Upper lobe of right lung (tissue), 1 donor: ENCODE data around the gene B3GNT9. TPM values are rescaled to one million over a fixed set of nuclear protein-coding genes. Genes with fewer than 3 reads are reported as not detected.

Experiments
- ATAC-seq: fragments of 200-7000 bp; cut with Tn5 transposase; one replicate; pipeline ENCODE4 v1.9.1; 2020; ENCODE audit warnings: mild to moderate bottlenecking, moderate library complexity
- DNase-seq: peaks from one replicate; pipeline ENCODE4 v3.0.0-alpha.2; 2020
- H3K27ac ChIP-seq: fragments of 200-600 bp; one replicate; pipeline ENCODE4 v1.8.0; 2022
- H3K27me3 ChIP-seq: fragments of 200-600 bp; one replicate; pipeline ENCODE4 v1.8.0; 2022; ENCODE audit warnings: mild to moderate bottlenecking
- H3K36me3 ChIP-seq: fragments of 200-600 bp; one replicate; pipeline ENCODE4 v1.8.0; 2022
- H3K4me1 ChIP-seq: fragments of 200-600 bp; one replicate; pipeline ENCODE4 v1.8.0; 2022
- H3K4me3 ChIP-seq: fragments of 200-600 bp; one replicate; pipeline ENCODE4 v1.8.0; 2022; ENCODE audit warnings: mild to moderate bottlenecking
- H3K9me3 ChIP-seq: fragments of 200-600 bp; one replicate; pipeline ENCODE4 v1.8.0; 2022
- CTCF ChIP-seq: fragments of 200-600 bp; IDR thresholded peaks from one replicate; pipeline ENCODE4 v1.8.0; 2022; ENCODE audit warnings: antibody characterized with exemption
- intact Hi-C: fragments of 100-400 bp; cut with DNase I; formaldehyde crosslinking; loops from one replicate; pipeline ENCODE4 v1.11.0; 2022
- total RNA-seq: library from RNA; stranded (reverse); fragmentation: NEBNext Ultra II Directional; extraction: Animal tissue kit (Norgen Biotek cat#: 25700); gene quantifications from one replicate; pipeline ENCODE4 v1.2.1, GENCODE V29; 2021
- donor health status: DM: no; HTN: yes; CAD: no; lungs with severe emphysema.

Gene B3GNT9
- total RNA-seq, 1 donor from 2014 or later = 19.3 TPM

GRCh38 chr16:67149276-67150046 lies 1.3 kb downstream of the B3GNT9 start:
- Histone ChIP-seq H3K4me3 (peak overlapping the region; percentile 75), H3K27me3 (no peaks in the 10 kb centered on the region), H3K36me3 (peaks cover 41% of the 10 kb centered on the region), H3K9me3 (no peaks in the 10 kb centered on the region), H3K4me1 (peaks cover 7% of the 10 kb centered on the region), H3K27ac (no peak overlapping the region)
- ATAC-seq (no peak), DNase-seq (no peak)
- intact Hi-C loops = loop anchor here (10.0 kb wide), 1 partner anchor 175 kb away; no protein-coding TSS in a partner anchor
- TF ChIP-seq CTCF = no peak

GRCh38 chr16:67148656-67149275 lies 2.0 kb downstream of the B3GNT9 start:
- DNase-seq (no peak), ATAC-seq (no peak)
- intact Hi-C loops = no loop called here
- H3K36me3 ChIP-seq = peaks cover 47% of the 10 kb centered on the region
- peaks cover 7% of the 10 kb centered on the region for H3K4me1 ChIP-seq
- no peaks in the 10 kb centered on the region for H3K9me3 ChIP-seq
- H3K27me3 ChIP-seq = no peaks in the 10 kb centered on the region
- H3K4me3 ChIP-seq = no peak overlapping the region
- no peak for TF ChIP-seq CTCF
- no peak overlapping the region for H3K27ac ChIP-seq

- no peak for TF ChIP-seq CTCF
- Histone ChIP-seq H3K9me3 (no peaks in the 10 kb centered on the region), H3K36me3 (peaks cover 53% of the 10 kb centered on the region), H3K4me3 (no peak overlapping the region), H3K4me1 (peaks cover 7% of the 10 kb centered on the region), H3K27me3 (no peaks in the 10 kb centered on the region), H3K27ac (no peak overlapping the region)
- ATAC-seq = no peak
- intact Hi-C loops = no loop called here
- DNase-seq = no peak
Measured at GRCh38 chr16:67148221-67148620, 2.6 kb downstream of the B3GNT9 start.

- Histone ChIP-seq H3K27me3 (no peaks in the 10 kb centered on the region), H3K36me3 (peaks cover 59% of the 10 kb centered on the region), H3K4me1 (peaks cover 7% of the 10 kb centered on the region), H3K4me3 (no peak overlapping the region), H3K27ac (no peak overlapping the region), H3K9me3 (no peaks in the 10 kb centered on the region)
- intact Hi-C loops = no loop called here
- no peak for TF ChIP-seq CTCF
- ATAC-seq = no peak
- DNase-seq = no peak
Measured at GRCh38 chr16:67147437-67148140, 3.2 kb downstream of the B3GNT9 start.

- ATAC-seq (no peak), DNase-seq (no peak)
- H3K27me3 ChIP-seq = no peaks in the 10 kb centered on the region
- H3K27ac ChIP-seq = no peak overlapping the region
- no peaks in the 10 kb centered on the region for H3K9me3 ChIP-seq
- intact Hi-C loops = no loop called here
- no peak for TF ChIP-seq CTCF
- H3K4me1 ChIP-seq = peaks cover 7% of the 10 kb centered on the region
- peaks cover 68% of the 10 kb centered on the region for H3K36me3 ChIP-seq
- H3K4me3 ChIP-seq = no peak overlapping the region
Measured at GRCh38 chr16:67146523-67147357, 4.1 kb downstream of the B3GNT9 start.
